OCI-M2 (cell line): ENCODE measurements around the gene UNCX.
"Not testable (repeated sequence)": the region's sequence is repeated elsewhere in the genome, so short reads cannot be mapped to it uniquely, and the experiment has no call there.

Source experiments
- DNase-seq: peaks from one replicate; lab custom pipeline; 2025; ENCODE audit not compliant: unreplicated experiment; lab: John Stamatoyannopoulos, UW

Gene UNCX

DNA sequence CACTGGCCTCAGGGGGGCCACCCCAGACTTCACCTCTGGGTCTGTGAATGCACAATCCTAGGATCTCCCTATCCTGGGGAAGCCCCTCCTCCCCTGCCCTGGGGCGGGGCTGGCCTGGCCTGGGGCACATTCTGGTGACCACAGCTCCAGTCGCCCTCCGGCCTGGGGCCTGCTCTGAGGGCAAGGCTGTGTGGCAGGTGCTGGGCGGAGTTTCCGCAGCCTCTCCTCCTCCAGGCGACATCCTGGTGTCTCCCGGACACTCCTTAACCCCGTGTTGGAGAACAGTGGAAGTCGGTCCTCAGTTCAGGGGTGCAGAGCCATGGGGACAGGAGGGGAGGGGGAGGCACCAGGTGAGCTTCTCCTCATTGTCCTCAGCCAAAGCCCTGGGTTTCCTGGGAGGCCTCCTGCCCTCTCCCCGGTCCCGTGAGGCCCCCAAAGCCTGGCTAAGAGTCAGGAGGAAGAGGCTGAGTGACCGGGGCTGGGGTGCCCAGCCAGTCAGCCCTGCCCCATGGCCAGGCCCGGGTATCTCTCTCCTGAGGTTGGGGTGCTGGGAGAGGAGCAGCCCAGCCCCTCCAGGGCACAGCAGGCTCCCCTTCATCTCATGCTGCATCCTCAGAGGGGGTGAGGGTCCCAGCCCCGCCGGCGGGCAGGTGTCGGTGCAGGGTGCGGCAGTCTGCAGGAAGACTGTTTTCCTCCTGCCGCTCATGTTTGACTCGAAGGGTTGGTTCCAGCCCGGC, 22.6 kb downstream of the UNCX start:
- no peak for DNase-seq

- no peak for DNase-seq
Observed at GRCh38 chr7:1255817-1256340, 23.2 kb downstream of the UNCX start.

DNA sequence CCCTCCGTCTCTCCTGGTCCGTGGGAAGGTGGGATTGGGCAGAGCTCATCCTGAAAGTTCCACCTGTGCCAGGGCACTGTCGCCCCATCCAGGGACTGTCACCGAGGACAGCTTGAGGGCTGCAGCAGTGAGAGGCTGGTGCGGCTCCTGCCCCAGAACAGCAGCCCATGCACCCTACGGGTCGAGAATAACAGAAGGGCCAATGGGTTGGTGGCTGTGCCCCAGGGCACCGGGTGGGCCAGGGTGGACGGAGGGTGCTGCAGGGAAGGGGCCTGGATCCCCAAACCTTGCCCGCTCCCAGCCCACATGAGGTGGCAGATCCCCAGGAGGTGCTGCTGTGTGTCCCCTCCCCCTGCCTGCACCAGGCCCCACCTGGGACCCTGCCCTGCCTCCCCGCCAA, 23.9 kb downstream of the UNCX start:
- DNase-seq = no peak

- no peak for DNase-seq
Observed at GRCh38 chr7:1257221-1257620, 24.5 kb downstream of the UNCX start.

- no peak for DNase-seq
Observed at GRCh38 chr7:1257863-1258262, 25.2 kb downstream of the UNCX start.

- no peak for DNase-seq
Observed at GRCh38 chr7:1259621-1260243, 27.1 kb downstream of the UNCX start.

DNA sequence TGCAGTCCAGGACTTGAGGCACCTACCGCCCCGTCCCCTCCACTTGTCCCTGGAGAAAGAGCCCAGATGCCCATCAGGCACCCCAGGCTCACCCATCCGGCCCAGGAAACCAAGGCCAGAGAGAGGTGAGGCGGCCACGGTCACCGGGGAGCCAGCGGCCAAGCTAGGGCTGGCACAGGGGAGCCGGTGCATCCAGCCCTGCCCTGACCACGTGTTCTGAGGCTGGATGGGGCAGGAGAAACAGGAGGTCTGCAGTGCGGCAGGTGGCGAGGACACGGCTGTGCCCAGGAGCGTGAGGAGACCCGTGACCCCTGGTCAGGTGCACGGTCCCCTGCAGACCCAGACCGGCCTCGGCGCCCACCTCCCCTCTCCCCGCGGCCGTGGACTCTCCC, 27.6 kb downstream of the UNCX start:
- no peak for DNase-seq

GRCh38 chr7:1261036-1261435, 28.4 kb downstream of the UNCX start:
- DNase-seq = not testable (repeated sequence)

DNA sequence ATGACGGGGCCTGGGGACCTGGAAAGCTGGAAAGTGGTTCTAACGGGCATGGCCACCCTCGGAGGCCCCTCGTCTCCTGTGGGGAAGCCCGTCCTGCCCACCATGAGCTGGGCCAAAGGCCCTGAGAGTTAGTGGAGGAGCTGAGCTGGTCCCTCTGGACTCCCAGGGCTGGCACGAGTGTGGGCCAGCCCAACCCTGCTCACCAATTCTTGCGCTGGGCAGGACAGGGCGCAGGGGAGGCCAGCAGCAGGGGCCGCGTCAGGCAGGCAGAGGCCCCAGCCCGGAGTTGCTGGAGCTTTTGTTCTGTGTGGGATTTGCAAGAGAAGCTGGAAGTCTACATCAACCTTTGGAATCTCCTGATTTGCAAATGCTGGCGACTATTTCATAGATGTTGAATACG, 29.8 kb downstream of the UNCX start:
- no peak for DNase-seq

DNA sequence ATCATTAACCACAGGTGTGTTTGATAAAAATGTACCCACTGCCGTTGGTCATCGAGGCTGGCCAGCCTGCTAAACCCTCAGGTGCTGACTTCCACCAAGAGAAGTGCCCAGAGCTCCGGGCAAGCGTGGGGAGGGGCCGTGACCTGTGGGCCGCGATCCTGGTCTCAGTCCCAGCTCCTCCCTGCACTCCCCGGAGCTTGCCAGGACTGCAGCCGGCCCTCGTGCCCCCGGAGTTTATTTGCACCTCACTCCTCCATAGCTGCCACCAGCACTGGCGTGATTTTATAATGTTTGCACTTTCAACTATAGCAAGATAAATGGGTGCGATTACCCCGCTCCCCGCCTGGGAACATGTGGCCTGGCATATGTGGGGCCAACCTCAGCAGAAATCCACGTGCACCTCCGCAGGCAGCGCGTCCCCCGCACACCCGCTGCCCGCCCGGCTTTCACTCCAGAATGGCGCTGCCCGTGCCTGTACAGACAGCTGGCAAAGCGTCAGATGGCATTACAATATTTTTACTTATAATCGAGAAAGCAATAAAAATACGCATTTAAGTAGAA, 30.8 kb downstream of the UNCX start:
- no peak for DNase-seq

- no peak for DNase-seq
Observed at GRCh38 chr7:1264345-1265280, 31.9 kb downstream of the UNCX start.

DNA sequence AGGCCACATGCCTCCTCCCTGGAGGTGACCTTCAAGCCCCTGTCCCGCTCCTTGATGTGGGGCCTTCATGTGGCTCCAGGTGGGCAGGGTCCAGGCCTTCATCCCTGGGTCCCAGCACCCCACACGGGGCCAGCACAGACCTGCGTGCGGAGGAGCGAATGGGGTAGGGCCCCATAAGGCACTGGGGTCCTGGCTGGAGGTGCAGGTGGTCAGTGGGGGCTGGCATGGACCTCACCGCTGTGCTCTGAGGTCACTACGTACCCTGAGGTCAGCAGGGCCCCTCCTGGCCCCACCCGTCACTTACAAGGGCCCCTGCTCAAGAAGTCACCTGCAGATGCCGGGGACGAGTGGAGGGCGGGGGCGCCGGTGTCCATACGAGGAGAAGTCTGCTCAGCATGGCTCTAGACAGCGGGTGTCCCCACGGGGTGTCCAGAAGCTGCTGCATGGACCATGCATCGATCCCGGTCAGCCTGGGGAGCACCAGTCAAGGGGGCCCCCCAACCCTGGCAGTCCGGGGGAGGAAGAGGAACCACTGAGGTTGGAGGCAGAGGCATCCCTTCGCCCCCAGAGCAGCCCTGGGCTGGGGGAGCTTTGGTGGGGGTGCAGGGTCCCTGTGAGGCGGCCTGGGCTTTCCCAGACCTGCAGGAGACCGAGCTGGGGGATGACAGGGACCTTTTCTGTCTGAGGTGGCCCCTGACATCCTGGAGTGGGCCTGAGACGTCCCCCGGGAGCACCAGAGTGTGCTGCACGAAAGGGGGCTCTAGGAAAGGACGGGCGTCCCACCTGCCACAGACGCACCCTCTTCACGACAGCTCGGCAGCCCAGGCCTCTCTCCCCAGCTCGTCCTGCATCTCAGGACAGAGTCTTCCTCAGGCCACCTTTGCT, 34.6 kb downstream of the UNCX start:
- DNase-seq = no peak

GRCh38 chr7:1268076-1268815, 35.6 kb downstream of the UNCX start:
- DNase-seq = no peak

GRCh38 chr7:1268866-1269265, 36.2 kb downstream of the UNCX start:
- DNase-seq = no peak

DNA sequence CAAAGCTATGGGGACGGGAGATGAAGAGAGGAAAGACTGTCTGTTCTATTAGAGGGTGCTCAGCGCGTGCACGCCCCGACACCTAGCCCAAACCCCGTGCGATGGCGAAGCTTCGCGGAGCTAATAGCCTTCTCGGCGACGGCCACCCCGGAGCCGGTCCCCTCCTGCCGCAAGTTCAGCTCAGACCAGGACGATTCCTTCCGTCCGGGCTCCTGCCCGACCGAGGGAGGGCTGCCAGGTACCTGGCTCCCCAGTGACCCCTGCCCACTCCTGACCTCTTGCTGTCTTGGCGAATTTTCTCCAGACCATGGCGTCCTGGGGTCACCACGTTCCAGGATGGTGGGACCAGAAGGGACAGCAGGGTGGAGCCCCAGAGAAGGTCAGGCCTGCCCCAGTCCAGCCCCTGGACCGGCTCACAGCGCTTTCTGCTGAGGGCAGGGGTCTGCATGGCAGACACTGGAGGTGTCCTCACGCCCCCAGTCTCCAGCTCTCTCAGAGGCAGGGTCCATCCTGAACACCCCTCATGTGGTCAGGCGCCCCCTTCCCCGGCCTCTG, 36.7 kb downstream of the UNCX start:
- DNase-seq = no peak

- DNase-seq = no peak
Observed at GRCh38 chr7:1270181-1270580, 37.5 kb downstream of the UNCX start.

DNA sequence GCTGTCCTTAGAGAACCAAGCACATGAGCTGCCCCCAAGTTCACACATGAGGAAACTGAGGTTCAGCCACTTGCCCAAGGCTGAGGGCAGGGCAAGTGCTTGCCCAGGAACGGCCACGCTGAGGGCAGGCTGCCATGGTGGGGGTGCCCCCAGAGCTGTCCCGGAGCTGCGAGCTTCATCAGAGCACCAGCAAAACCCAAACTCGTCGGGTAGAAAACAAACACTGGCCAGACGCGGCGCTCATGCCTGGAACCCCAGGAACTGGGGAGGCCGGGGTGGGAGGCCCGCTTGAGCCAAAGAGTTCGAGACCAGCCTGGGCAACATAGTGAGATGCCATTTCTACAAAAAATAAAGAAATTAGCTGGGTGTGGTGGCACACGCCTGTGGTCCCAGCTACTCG, 38.4 kb downstream of the UNCX start:
- no peak for DNase-seq

GRCh38 chr7:1271656-1272055, 39.0 kb downstream of the UNCX start:
- no peak for DNase-seq

DNA sequence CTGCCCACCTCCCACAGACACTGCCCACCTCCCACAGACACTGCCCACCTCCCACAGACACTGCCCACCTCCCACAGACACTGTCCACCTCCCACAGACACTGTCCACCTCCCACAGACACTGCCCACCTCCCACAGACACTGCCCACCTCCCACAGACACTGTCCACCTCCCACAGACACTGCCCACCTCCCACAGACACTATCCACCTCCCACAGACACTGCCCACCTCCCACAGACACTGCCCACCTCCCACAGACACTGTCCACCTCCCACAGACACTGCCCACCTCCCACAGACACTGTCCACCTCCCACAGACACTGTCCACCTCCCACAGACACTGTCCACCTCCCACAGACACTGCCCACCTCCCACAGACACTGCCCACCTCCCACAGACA, 39.5 kb downstream of the UNCX start:
- not testable (repeated sequence) for DNase-seq
